Activated effector memory CD4-positive, alpha-beta T cell treated with Interleukin-2 at 50 U/mL for 16 hours (primary cell): ENCODE data around the gene FGFR3.

Experiments
- DNase-seq: peaks from one replicate; pipeline ENCODE4 v3.0.0-alpha.2; 2020

The FGFR3 gene

GRCh38 chr4:1804638-1805492, 11.8 kb downstream of the FGFR3 start:
- DNase-seq: no peak

GRCh38 chr4:1805493-1806222, 12.6 kb downstream of the FGFR3 start:
- no peak for DNase-seq

- DNase-seq: no peak
These were observed 13.1 kb downstream of the FGFR3 start for GRCh38 chr4:1806223-1806564.

- no peak for DNase-seq
These were observed 13.7 kb downstream of the FGFR3 start for GRCh38 chr4:1806596-1807331.

- no peak for DNase-seq
These were observed 14.3 kb downstream of the FGFR3 start for GRCh38 chr4:1807332-1807777.

GRCh38 chr4:1808396-1808795, 15.3 kb downstream of the FGFR3 start:
- DNase-seq: no peak

- no peak for DNase-seq
These were observed 16.0 kb downstream of the FGFR3 start for GRCh38 chr4:1808851-1809753.

- peak; percentile 39 for DNase-seq
These were observed 16.8 kb downstream of the FGFR3 start for GRCh38 chr4:1809754-1810502.

- DNase-seq: no peak
These were observed 17.7 kb downstream of the FGFR3 start for GRCh38 chr4:1810765-1811164.

GRCh38 chr4:1812720-1813119, 19.6 kb downstream of the FGFR3 start:
- DNase-seq: no peak

- no peak for DNase-seq
These were observed 20.1 kb downstream of the FGFR3 start for GRCh38 chr4:1813231-1813630.

GRCh38 chr4:1813915-1814314, 20.8 kb downstream of the FGFR3 start:
- DNase-seq: no peak

GRCh38 chr4:1814453-1814852, 21.4 kb downstream of the FGFR3 start:
- no peak for DNase-seq

GRCh38 chr4:1815096-1815996, 22.3 kb downstream of the FGFR3 start:
- no peak for DNase-seq

GRCh38 chr4:1815997-1816860, 23.1 kb downstream of the FGFR3 start:
- DNase-seq: no peak

GRCh38 chr4:1819284-1819683, 26.2 kb downstream of the FGFR3 start:
- DNase-seq: no peak

GRCh38 chr4:1819816-1820215, 26.7 kb downstream of the FGFR3 start:
- DNase-seq: no peak

- DNase-seq: no peak
These were observed 28.8 kb downstream of the FGFR3 start for GRCh38 chr4:1821679-1822567.
